ENCODE data around the gene GFOD1. TPM values are rescaled to one million over a fixed set of nuclear protein-coding genes. Genes with fewer than 3 reads are reported as not detected.
A peak's percentile ranks its signal among the peaks of the same experiment; 100 is the strongest.
"Not testable (repeated sequence)": the region's sequence is repeated elsewhere in the genome, so short reads cannot be mapped to it uniquely, and the experiment has no call there.

GFOD1 gene
- total RNA-seq, 2 donors from 2014 or later: 3.3 to 5.2 TPM

DNA sequence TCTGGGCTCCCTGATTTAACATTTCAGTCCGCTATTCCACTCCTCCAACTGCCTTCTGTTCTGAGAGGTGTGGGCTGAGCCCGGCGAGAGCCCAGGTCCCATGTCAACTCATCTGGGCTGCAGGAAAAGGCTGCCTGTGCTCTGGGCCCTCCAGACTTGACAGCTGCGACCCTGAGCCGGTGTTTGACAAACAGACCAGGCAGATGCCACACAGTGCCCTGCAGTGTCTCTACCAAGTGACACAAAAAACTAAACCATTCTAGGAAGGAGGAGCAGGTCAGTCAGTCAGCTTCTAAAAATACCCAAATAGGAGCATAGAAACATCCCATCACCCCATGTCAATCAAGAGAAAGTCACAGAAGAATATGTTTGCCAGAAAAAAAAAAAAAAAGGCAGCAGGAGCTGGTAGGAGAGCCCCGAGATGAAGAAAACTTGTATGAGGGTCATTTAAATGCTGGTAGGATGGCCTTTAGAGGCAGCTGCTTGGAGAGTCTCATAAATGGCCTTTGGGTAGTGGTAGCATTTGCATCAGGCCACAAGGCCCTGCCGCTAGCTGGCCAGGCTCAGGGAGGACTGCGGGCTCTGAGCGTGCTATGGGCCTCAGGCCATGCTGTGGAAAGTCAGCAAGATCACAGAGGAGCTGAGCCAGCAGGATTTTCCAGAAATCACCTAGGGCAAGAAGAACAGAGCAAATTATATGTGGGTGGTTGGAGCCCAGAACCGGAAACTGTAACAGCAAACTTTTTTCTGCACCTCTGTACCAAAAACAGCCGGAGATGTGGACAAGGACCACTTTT lies 36.6 kb upstream of the GFOD1 start:
- H3K27ac Mint-ChIP-seq: no peak overlapping the region
- H3K9me3 Mint-ChIP-seq: no peaks in the 10 kb centered on the region
- no peak for ATAC-seq (replicated peaks in 1 of 2)
- H3K4me3 Mint-ChIP-seq: no peak overlapping the region
- H3K36me3 Mint-ChIP-seq (ENCODE audit: insufficient read depth in 2 of 2): no peaks in the 10 kb centered on the region
- peaks cover 11% of the 10 kb centered on the region for H3K4me1 Mint-ChIP-seq (ENCODE audit: low read depth)
- DNase-seq: no peak
- H3K27me3 Mint-ChIP-seq (ENCODE audit: low read depth): no peaks in the 10 kb centered on the region

DNA sequence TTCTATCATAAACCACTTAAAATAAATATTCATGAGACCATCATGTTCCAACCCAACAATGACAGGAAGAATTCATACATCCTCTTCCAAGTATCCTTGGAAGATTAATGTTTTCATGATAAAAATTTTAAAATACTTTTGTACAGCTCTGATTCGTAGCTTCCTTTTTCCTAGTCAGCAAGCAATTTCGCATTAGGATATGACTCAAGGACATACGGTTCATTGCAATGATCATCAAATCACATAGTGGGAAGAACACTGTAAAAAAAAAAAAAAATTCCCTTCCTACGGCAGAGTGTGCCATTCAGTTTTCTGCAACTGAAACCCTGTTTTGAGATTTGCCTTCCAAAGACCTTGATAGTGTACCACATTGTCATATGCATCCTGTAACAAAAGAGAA lies 35.3 kb upstream of the GFOD1 start:
- H3K4me3 Mint-ChIP-seq: no peak overlapping the region
- H3K4me1 Mint-ChIP-seq (ENCODE audit: low read depth): peaks cover 11% of the 10 kb centered on the region
- H3K9me3 Mint-ChIP-seq: no peaks in the 10 kb centered on the region
- no peak for ATAC-seq (replicated peaks in 1 of 2)
- no peak overlapping the region for H3K27ac Mint-ChIP-seq
- H3K36me3 Mint-ChIP-seq (ENCODE audit: insufficient read depth in 2 of 2): no peaks in the 10 kb centered on the region
- no peak for DNase-seq
- no peaks in the 10 kb centered on the region for H3K27me3 Mint-ChIP-seq (ENCODE audit: low read depth)

DNA sequence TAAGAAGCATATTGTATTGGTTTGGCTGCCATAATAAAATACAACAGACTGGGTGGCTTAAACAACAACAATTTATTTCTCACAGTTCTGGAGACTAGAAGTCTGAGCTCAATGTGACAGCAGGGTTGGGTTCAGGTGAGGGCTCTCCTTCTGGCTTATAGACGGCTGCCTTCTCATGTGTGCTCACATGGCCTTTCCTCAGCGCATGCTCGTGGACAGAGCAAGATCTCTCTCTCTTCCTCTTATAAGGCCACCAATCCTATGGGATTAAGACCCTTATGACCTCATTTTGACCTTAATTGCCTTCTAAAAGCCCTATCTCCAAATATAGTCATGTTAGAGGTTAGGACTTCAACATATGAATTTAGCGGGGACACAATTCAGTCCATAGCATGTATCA lies 32.4 kb upstream of the GFOD1 start:
- no peaks in the 10 kb centered on the region for H3K9me3 Mint-ChIP-seq
- H3K4me3 Mint-ChIP-seq: no peak overlapping the region
- no peak for ATAC-seq (replicated peaks in 1 of 2)
- H3K27me3 Mint-ChIP-seq (ENCODE audit: low read depth): no peaks in the 10 kb centered on the region
- no peak for DNase-seq
- no peaks in the 10 kb centered on the region for H3K36me3 Mint-ChIP-seq (ENCODE audit: insufficient read depth in 2 of 2)
- no peak overlapping the region for H3K27ac Mint-ChIP-seq
- H3K4me1 Mint-ChIP-seq (ENCODE audit: low read depth): no peaks in the 10 kb centered on the region

DNA sequence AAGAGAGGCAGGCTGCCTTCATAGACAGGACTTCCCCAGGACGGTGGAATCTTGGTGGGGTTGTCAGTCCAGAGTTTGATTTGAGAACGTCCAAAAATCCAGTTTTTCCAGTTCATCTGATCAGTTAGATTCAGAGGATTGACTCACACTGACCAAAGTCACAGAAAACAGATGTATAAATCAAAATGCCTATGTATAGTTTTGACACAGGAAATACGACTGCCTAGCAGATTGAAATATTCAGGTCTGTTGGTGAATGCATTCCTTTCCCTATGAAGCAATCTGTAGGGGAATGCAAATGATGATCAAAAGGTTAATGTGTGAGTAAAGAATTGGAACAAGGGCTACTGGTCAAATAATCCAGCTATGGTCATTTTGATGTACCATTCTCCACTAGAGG lies 29.7 kb upstream of the GFOD1 start:
- ATAC-seq (replicated peaks in 1 of 2): no peak
- Mint-ChIP-seq H3K27ac (no peak overlapping the region), H3K4me3 (no peak overlapping the region), H3K9me3 (no peaks in the 10 kb centered on the region), H3K36me3 (ENCODE audit: insufficient read depth in 2 of 2) (no peaks in the 10 kb centered on the region), H3K4me1 (ENCODE audit: low read depth) (peaks cover 6% of the 10 kb centered on the region), H3K27me3 (ENCODE audit: low read depth) (no peaks in the 10 kb centered on the region)
- DNase-seq: no peak

DNA sequence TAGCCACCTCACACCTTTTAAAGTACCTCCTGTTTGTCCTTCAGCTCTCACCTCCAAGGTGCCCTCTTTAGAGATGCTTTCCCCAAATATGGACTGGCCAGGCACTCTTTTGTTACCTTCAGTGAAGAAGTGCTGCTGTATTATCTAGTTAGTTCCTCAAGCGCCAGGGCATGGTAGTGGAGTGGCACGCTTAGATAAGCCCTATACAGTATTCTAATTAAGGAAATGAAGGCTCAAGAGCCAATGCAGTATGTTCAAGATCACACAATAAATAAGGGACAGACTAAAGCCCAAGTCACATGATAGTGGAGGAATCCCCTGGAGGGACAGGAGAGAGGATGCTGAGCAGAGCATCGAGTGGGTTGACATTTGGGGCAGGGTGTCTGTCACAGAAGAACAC lies 28.5 kb upstream of the GFOD1 start:
- H3K4me3 Mint-ChIP-seq: no peak overlapping the region
- peaks cover 6% of the 10 kb centered on the region for H3K4me1 Mint-ChIP-seq (ENCODE audit: low read depth)
- ATAC-seq (replicated peaks in 1 of 2) (no peak), DNase-seq (no peak)
- no peaks in the 10 kb centered on the region for H3K9me3 Mint-ChIP-seq
- no peaks in the 10 kb centered on the region for H3K36me3 Mint-ChIP-seq (ENCODE audit: insufficient read depth in 2 of 2)
- H3K27me3 Mint-ChIP-seq (ENCODE audit: low read depth): no peaks in the 10 kb centered on the region
- no peak overlapping the region for H3K27ac Mint-ChIP-seq

DNA sequence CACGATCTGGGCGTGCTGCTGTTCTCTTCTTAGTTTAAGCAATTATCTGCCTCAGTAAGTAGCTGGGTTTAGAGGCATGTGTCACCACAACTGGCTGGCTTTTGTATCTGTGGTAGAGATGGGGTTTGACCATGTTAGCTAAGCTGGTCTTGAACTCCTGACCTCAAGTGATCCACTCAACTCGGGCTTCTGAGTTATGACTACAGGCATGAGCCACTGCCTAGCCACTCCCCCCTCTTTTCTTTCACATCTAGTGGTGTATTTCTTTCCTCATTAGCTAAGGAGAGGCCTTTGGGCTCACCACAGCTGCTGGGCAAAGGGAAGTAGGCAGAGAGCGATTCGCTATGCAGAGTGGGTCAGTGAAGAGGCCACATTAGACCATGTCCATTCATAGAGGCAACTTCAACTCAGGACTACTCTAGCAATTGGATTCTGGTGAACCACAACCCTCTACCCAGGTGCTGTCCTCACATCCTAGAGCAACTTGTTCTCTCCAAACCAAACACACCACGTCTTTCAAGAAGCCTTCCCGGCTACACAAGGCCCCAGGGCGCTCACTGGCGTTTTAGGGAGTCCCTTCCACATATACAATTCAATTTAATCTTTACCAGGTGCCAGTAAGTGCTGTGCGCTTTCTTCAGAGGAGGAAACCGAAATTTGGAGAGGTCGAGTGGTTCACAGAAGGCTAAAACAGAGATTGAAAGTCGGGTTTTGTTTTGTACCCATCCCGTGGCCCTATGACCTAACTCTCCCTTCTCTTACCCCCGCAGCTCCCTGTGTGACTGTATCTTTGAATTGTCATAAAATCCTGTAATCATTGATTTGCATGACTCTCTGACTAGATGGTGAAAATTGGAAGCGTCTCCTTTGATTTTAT lies 26.5 kb upstream of the GFOD1 start:
- H3K4me1 Mint-ChIP-seq (ENCODE audit: low read depth): peaks cover 6% of the 10 kb centered on the region
- peaks cover 1% of the 10 kb centered on the region for H3K27me3 Mint-ChIP-seq (ENCODE audit: low read depth)
- no peak overlapping the region for H3K4me3 Mint-ChIP-seq
- no peak overlapping the region for H3K27ac Mint-ChIP-seq
- DNase-seq: no peak
- H3K36me3 Mint-ChIP-seq (ENCODE audit: insufficient read depth in 2 of 2): no peaks in the 10 kb centered on the region
- ATAC-seq (replicated peaks in 1 of 2): peak; percentile 50 to 84
- H3K9me3 Mint-ChIP-seq: no peaks in the 10 kb centered on the region

DNA sequence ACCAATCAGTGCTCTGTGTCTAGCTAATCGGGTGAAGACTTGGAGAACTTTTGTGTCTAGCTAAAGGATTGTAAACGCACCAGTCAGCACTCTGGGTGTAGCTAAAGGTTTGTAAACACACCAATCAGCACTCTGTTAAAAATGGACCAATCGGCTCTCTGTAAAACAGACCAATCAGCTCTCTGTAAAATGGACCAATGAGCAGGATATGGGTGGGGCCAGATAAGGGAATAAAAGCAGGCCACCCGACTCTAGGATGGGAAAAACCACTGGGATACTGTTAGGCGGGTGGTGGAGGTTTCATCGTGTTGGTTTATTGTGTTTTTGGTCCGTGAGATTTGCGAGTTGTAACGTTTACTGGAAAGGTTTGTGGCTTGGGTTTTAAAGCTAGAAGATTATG lies 25.5 kb upstream of the GFOD1 start:
- Mint-ChIP-seq H3K4me1 (ENCODE audit: low read depth) (peaks cover 6% of the 10 kb centered on the region), H3K4me3 (no peak overlapping the region), H3K36me3 (ENCODE audit: insufficient read depth in 2 of 2) (no peaks in the 10 kb centered on the region), H3K27ac (no peak overlapping the region), H3K27me3 (ENCODE audit: low read depth) (peaks cover 7% of the 10 kb centered on the region), H3K9me3 (no peaks in the 10 kb centered on the region)
- no peak for ATAC-seq (replicated peaks in 1 of 2)
- DNase-seq: no peak

DNA sequence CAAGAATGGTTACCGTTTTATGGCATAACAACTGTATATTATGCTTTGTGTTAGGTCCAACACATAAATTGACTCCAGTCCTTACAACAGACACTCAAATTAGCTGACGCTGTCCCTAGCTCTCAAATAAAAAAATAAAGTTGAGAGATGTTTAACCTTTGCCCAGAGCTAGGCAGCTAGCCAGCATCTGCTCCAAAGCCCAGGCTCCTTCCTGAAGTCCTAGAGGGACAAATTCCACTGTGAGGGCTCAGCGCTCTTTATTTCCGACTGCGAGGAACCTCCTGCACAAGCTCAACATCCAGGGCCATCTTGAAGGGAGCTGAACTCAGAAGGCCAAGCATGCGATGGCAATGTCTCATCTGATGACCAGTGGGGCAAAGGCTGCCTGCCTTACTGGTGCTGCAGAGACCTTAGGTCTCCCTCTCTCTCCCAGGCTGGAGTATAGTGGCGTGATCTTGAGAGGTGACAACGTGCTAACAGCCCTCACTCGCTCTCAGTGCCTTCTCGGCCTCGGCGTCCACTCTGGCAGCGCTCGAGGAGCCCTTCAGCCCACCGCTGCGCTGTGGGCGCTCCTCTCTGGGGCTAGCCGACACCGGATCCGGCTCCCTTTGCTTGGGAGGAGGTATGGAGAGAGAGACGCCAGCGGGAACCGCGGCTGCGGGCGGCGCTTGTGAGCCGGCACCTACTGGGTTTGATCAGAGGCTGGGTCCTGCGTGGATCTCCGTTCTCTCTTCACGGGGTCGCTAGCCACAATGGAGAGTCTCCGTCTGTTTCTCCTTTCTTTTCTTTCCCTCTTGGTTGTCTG lies 24.7 kb upstream of the GFOD1 start:
- H3K27ac Mint-ChIP-seq: no peak overlapping the region

DNA sequence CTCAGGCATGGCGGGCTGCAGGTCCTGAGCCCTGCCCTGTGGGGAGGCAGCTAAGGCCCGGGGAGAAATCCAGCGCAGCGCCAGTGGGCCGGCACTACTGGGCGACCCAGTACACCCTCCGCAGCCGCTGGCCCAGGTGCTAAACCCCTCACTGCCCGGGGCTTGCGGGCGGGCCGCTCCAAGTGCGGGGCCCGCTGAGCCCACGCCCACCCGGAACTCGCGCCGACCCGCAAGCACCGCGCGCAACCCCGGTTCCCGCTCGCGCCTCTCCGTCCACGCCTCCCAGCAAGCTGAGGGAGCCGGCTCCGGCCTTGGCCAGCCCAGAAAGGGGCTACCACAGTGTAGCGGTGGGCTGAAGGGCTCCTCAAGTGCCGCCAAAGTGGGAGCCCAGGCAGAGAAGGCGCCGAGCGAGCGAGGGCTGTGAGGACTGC lies 23.8 kb upstream of the GFOD1 start:
- ATAC-seq (replicated peaks in 1 of 2); H3K9me3 Mint-ChIP-seq; H3K27ac Mint-ChIP-seq; H3K36me3 Mint-ChIP-seq (ENCODE audit: insufficient read depth in 2 of 2); H3K27me3 Mint-ChIP-seq (ENCODE audit: low read depth); DNase-seq; H3K4me3 Mint-ChIP-seq; H3K4me1 Mint-ChIP-seq (ENCODE audit: low read depth): not testable (repeated sequence)

More for the DNA sequence above, 24.7 kb upstream of the GFOD1 start:
- Mint-ChIP-seq H3K36me3 (ENCODE audit: insufficient read depth in 2 of 2) (no peaks in the 10 kb centered on the region), H3K27me3 (ENCODE audit: low read depth) (peaks cover 7% of the 10 kb centered on the region), H3K9me3 (no peaks in the 10 kb centered on the region), H3K4me1 (ENCODE audit: low read depth) (peaks cover 6% of the 10 kb centered on the region), H3K4me3 (no peak overlapping the region)
- DNase-seq (no peak), ATAC-seq (replicated peaks in 1 of 2) (no peak)

DNA sequence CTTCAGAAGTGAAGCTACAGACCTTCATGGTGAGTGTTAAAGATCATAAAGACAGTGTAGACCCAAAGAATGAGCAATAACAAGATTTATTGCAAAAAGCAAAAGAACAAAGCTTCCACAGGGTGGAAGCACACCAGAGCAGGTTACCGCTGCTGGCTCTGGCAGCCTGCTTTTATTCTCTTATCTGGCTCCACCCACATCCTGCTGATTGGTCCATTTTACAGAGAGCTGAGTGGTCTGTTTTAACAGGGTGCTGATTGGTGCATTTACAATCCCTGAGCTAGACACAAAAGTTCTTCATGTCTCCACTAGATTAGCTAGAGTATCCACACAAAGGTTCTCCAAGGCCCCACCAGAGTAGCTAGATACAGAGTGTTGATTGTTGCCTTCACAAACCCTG lies 23.0 kb upstream of the GFOD1 start:
- not testable (repeated sequence) for DNase-seq; ATAC-seq (replicated peaks in 1 of 2); H3K27ac Mint-ChIP-seq; H3K4me1 Mint-ChIP-seq (ENCODE audit: low read depth); H3K27me3 Mint-ChIP-seq (ENCODE audit: low read depth); H3K4me3 Mint-ChIP-seq; H3K9me3 Mint-ChIP-seq; H3K36me3 Mint-ChIP-seq (ENCODE audit: insufficient read depth in 2 of 2)

DNA sequence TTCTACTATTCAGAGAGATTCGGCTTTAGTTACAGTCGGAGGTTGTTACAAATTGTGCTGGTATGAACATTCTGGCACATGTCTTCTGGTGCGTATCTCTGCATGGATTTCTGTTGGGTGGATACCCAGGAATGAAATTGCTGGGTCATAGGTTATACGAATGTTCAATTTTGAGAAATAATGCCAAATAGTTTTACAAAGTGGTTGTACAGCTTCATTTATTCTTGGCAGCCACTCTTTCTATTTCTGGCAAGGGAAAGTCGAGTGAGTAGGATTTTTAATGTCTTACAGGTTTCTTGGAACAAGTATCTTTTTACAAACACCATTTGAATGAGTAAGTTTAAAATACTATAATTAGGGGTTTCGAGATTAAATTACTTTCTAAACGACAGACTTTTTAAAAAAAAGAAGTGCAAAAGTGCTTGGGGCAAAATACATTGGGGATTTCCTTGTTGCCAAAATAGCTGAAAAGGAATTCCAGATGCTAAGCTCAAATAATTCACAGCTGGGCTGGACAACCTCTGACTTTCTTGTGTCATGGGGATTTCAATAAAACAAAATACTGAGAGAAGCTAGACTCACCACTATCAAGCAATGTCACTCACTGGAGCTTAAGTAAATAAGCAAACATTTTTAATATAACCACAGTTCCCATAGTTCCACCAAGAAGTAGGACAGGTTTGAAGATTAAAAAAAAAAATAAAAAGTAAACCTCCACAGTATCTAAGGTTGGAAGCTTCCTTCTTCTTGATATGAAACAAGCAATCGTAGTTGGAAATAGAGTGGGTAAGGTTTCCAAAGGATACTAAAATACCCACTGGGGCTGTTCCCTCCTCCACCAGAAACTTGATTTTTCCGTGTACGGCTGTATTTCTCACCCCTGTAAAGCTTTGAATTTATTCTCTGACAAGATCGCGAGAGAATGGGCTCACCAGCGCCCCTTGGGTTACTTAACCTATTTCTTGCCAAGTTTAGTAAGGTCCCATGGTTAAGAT lies 21.6 kb upstream of the GFOD1 start:
- H3K4me3 Mint-ChIP-seq: no peak overlapping the region
- ATAC-seq (replicated peaks in 1 of 2) (no peak), DNase-seq (no peak)
- H3K36me3 Mint-ChIP-seq (ENCODE audit: insufficient read depth in 2 of 2): no peaks in the 10 kb centered on the region
- H3K27me3 Mint-ChIP-seq (ENCODE audit: low read depth): peaks cover 7% of the 10 kb centered on the region
- H3K4me1 Mint-ChIP-seq (ENCODE audit: low read depth): peaks cover 2% of the 10 kb centered on the region
- no peaks in the 10 kb centered on the region for H3K9me3 Mint-ChIP-seq
- no peak overlapping the region for H3K27ac Mint-ChIP-seq

DNA sequence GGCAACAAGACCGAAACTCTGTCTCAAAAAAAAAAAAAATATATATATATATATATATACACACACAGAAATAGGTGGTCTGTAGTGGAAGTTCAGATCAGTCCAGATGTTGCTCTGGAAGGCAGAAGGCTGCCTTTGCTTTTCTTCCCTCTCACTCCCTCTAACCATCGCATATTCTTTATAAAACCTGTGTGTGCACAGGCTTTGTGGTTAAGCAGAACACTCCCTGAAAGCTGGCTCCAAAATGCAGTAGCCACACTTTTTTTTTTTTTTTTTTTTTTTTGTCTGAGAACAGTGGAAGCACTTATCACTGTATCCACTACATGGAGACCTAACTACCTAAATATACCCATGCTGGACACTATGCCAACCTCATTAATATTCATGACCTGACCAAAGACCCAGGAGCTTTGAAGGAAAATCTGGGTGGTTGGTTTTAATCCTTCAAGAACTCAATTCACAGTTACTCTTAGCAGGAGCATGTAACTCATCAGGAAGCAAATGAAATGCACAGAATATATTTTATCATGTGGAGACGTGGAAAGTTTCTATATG lies 20.0 kb upstream of the GFOD1 start:
- Mint-ChIP-seq H3K4me1 (ENCODE audit: low read depth) (no peaks in the 10 kb centered on the region), H3K27ac (no peak overlapping the region), H3K4me3 (no peak overlapping the region), H3K27me3 (ENCODE audit: low read depth) (peaks cover 7% of the 10 kb centered on the region), H3K9me3 (no peaks in the 10 kb centered on the region), H3K36me3 (ENCODE audit: insufficient read depth in 2 of 2) (no peaks in the 10 kb centered on the region)
- DNase-seq (no peak), ATAC-seq (replicated peaks in 1 of 2) (no peak)
